GM15510 (cell line): Measurements from ENCODE around the gene CD63.

Experiments used
- POLR2A ChIP-seq: IDR thresholded peaks from 3 replicates; pipeline ENCODE4 v1.6.1; 2011; ENCODE audit warnings: borderline replicate concordance; ENCODE audit not compliant: insufficient read length; ENCODE audit errors: extremely low read depth

Gene CD63

GRCh38 chr12:55707219-55707671, 21.6 kb downstream of the CD63 start:
- no peak for TF ChIP-seq POLR2A

GRCh38 chr12:55706568-55707218, 22.1 kb downstream of the CD63 start:
- no peak for TF ChIP-seq POLR2A

- no peak for TF ChIP-seq POLR2A
Measured at GRCh38 chr12:55705782-55706402, 22.9 kb downstream of the CD63 start.

GRCh38 chr12:55704824-55705718, 23.7 kb downstream of the CD63 start:
- TF ChIP-seq POLR2A, result no peak

GRCh38 chr12:55703901-55704761, 24.7 kb downstream of the CD63 start:
- no peak for TF ChIP-seq POLR2A

- TF ChIP-seq POLR2A, result no peak
Measured at GRCh38 chr12:55703288-55703687, 25.5 kb downstream of the CD63 start.

- TF ChIP-seq POLR2A, result no peak
Measured at GRCh38 chr12:55702861-55703260, 25.9 kb downstream of the CD63 start.

GRCh38 chr12:55700255-55701018, 28.4 kb downstream of the CD63 start:
- no peak for TF ChIP-seq POLR2A

- no peak for TF ChIP-seq POLR2A
Measured at GRCh38 chr12:55699471-55700055, 29.2 kb downstream of the CD63 start.

GRCh38 chr12:55698965-55699364, 29.8 kb downstream of the CD63 start:
- TF ChIP-seq POLR2A, result no peak

GRCh38 chr12:55698241-55698955, 30.4 kb downstream of the CD63 start:
- TF ChIP-seq POLR2A, result no peak

GRCh38 chr12:55697686-55698085, 31.1 kb downstream of the CD63 start:
- no peak for TF ChIP-seq POLR2A
